Skin of body (tissue), 2 donors: Measurements from ENCODE around the gene NRG2. TPM values are rescaled to one million over a fixed set of nuclear protein-coding genes. Genes with fewer than 3 reads are reported as not detected.
A peak's percentile ranks its signal among the peaks of the same experiment; 100 is the strongest.

ENCODE experiments used
- DNase-seq: peaks from one replicate; lab custom pipeline; 2025; lab: John Stamatoyannopoulos, UW
- total RNA-seq: library from RNA; depleted of rRNA; stranded (reverse); fragments of >200 nt; gene quantifications from one replicate; pipeline ENCODE4 v1.2.3, GENCODE V29; 2014

NRG2 gene
- total RNA-seq, 1 donor from 2014 or later: 0.99 TPM

- no peak for DNase-seq
Observed at GRCh38 chr5:139949710-139950109, 93.4 kb downstream of the NRG2 start.

- no peak for DNase-seq
Observed at GRCh38 chr5:139947727-139948126, 95.4 kb downstream of the NRG2 start.

- no peak for DNase-seq
Observed at GRCh38 chr5:139946440-139946839, 96.7 kb downstream of the NRG2 start.

- no peak for DNase-seq
Observed at GRCh38 chr5:139946006-139946405, 97.1 kb downstream of the NRG2 start.

- no peak for DNase-seq
Observed at GRCh38 chr5:139942243-139942642, 100.9 kb downstream of the NRG2 start.

GRCh38 chr5:139930406-139930805 is 112.7 kb downstream of the NRG2 start:
- no peak for DNase-seq

- DNase-seq: no peak
Observed at GRCh38 chr5:139926797-139927503, 116.1 kb downstream of the NRG2 start.

GRCh38 chr5:139925650-139926640 is 117.2 kb downstream of the NRG2 start:
- no peak for DNase-seq

GRCh38 chr5:139925216-139925562 is 117.9 kb downstream of the NRG2 start:
- DNase-seq: no peak

GRCh38 chr5:139924294-139925215 is 118.5 kb downstream of the NRG2 start:
- DNase-seq: peak; percentile 5

GRCh38 chr5:139919308-139919707 is 123.8 kb downstream of the NRG2 start:
- no peak for DNase-seq

- no peak for DNase-seq
Observed at GRCh38 chr5:139915834-139916233, 127.3 kb downstream of the NRG2 start.

GRCh38 chr5:139915266-139915665 is 127.8 kb downstream of the NRG2 start:
- no peak for DNase-seq

- DNase-seq: no peak
Observed at GRCh38 chr5:139914218-139914807, 128.8 kb downstream of the NRG2 start.

- DNase-seq: no peak
Observed at GRCh38 chr5:139912804-139913203, 130.3 kb downstream of the NRG2 start.

GRCh38 chr5:139912158-139912557 is 130.9 kb downstream of the NRG2 start:
- DNase-seq: no peak

- DNase-seq: no peak
Observed at GRCh38 chr5:139911425-139912120, 131.5 kb downstream of the NRG2 start.

- no peak for DNase-seq
Observed at GRCh38 chr5:139910901-139911300, 132.2 kb downstream of the NRG2 start.

- DNase-seq: no peak
Observed at GRCh38 chr5:139910036-139910435, 133.1 kb downstream of the NRG2 start.

GRCh38 chr5:139908749-139909148 is 134.3 kb downstream of the NRG2 start:
- DNase-seq: no peak
